SK-N-SH (cell line): ENCODE measurements around the gene DYNLT2B. TPM values are rescaled to one million over a fixed set of nuclear protein-coding genes. Genes with fewer than 3 reads are reported as not detected.

Experiments
- CTCF ChIA-PET: fragments of 300-600, 350-600 bp; formaldehyde crosslinking; extraction: SDS; loops from one replicate; lab custom pipeline; 2021; lab: Yijun Ruan, JAX
- POLR2A ChIA-PET: fragments of 350-600 bp; sonication (Branson Sonifier 250); formaldehyde crosslinking; extraction: SDS; loops from one replicate; lab custom pipeline; 2020; ENCODE audit warnings: antibody characterized with exemption, inconsistent platforms; lab: Yijun Ruan, JAX
- DNase-seq: peaks from one replicate; pipeline ENCODE4 v3.0.0; 2012
- H2AFZ ChIP-seq: fragments of 200-600 bp; sonication (generic); 2 replicates; pipeline ENCODE4 v1.8.1; 2016; ENCODE audit warnings: antibody characterized with exemption, mild to moderate bottlenecking, low read depth
- H3F3A ChIP-seq: fragments of 200-600 bp; sonication (generic); replicated peaks from 2 replicates; pipeline ENCODE3; 2016; ENCODE audit warnings: antibody characterized with exemption, mild to moderate bottlenecking; ENCODE audit not compliant: insufficient read depth
- H3K27ac ChIP-seq, 2 experiments: fragments of 200-500 bp in 1 of 2; fragments of 200-600 bp in 1 of 2; sonication (Bioruptor generic) in 1 of 2; sonication (generic), shearing (Covaris generic) in 1 of 2; 2 replicates each; pipeline versions ENCODE4 v1.5.1 to v1.6.1; 2014 to 2016; ENCODE audit warnings: low read depth in 2 of 2, inconsistent platforms in 1 of 2, low read length in 1 of 2, mild to moderate bottlenecking in 1 of 2, mixed read lengths in 1 of 2
- H3K27me3 ChIP-seq: fragments of 200-600 bp; sonication (generic), shearing (Covaris generic); 2 replicates; pipeline ENCODE4 v1.6.1; 2016; ENCODE audit warnings: mixed run types; ENCODE audit not compliant: insufficient read depth
- H3K36me3 ChIP-seq, 2 experiments: fragments of 200-500 bp in 1 of 2; fragments of 200-600 bp in 1 of 2; sonication (Bioruptor generic) in 1 of 2; sonication (generic) in 1 of 2; replicated peaks in 1 of 2; 2 replicates each; pipeline versions ENCODE3 to v1.5.1; 2014 to 2016; ENCODE audit warnings: low read length in 1 of 2, mild to moderate bottlenecking in 1 of 2; ENCODE audit not compliant: insufficient read depth in 2 of 2, control insufficient read depth in 1 of 2
- H3K4me1 ChIP-seq, 2 experiments: fragments of 200-500 bp in 1 of 2; fragments of 200-600 bp in 1 of 2; sonication (Bioruptor generic) in 1 of 2; sonication (generic), shearing (Covaris generic) in 1 of 2; 2 replicates each; pipeline versions ENCODE4 v1.5.1 to v1.6.1; 2014 to 2016; ENCODE audit warnings: low read depth in 1 of 2, low read length in 1 of 2, mixed run types in 1 of 2; ENCODE audit not compliant: insufficient read depth in 2 of 2, control insufficient read depth in 1 of 2
- H3K4me2 ChIP-seq: fragments of 200-600 bp; sonication (generic), shearing (Covaris generic); 2 replicates; pipeline ENCODE4 v1.6.1; 2017; ENCODE audit warnings: mixed run types
- H3K4me3 ChIP-seq, 2 experiments: fragments of 200-500 bp in 1 of 2; fragments of 200-600 bp in 1 of 2; sonication (Bioruptor generic) in 1 of 2; sonication (generic), shearing (Covaris generic) in 1 of 2; 2 replicates each; pipeline versions ENCODE4 v1.5.1 to v1.8.1; 2014 to 2016; ENCODE audit warnings: low read depth in 2 of 2, inconsistent platforms in 1 of 2, low read length in 1 of 2, mild to moderate bottlenecking in 1 of 2, mixed read lengths in 1 of 2, moderate library complexity in 1 of 2
- H3K79me2 ChIP-seq: fragments of 200-600 bp; sonication (generic); 2 replicates; pipeline ENCODE4 v1.8.1; 2017; ENCODE audit warnings: mild to moderate bottlenecking; ENCODE audit not compliant: insufficient read depth
- H3K9ac ChIP-seq: fragments of 200-600 bp; sonication (generic); 2 replicates; pipeline ENCODE4 v1.6.1; 2017; ENCODE audit warnings: mixed run types
- H3K9me2 ChIP-seq: fragments of 200-600 bp; sonication (generic); 2 replicates; pipeline ENCODE4 v1.6.1; 2017; ENCODE audit warnings: mixed run types
- H3K9me3 ChIP-seq: fragments of 200-600 bp; sonication (generic); 2 replicates; pipeline ENCODE4 v1.6.1; 2017; ENCODE audit warnings: mixed run types, mild to moderate bottlenecking, moderate library complexity
- H4K20me1 ChIP-seq: fragments of 200-600 bp; sonication (generic); 2 replicates; pipeline ENCODE4 v1.6.1; 2017; ENCODE audit warnings: mild to moderate bottlenecking, mixed run types; ENCODE audit not compliant: insufficient read depth
- CHD2 ChIP-seq: fragments of 150-350 bp; IDR thresholded peaks from 2 replicates; pipeline ENCODE4 v1.6.1; 2018; ENCODE audit warnings: low read length; ENCODE audit not compliant: partially characterized antibody
- ELF1 ChIP-seq: IDR thresholded peaks from 2 replicates; pipeline ENCODE4 v1.4.0; 2012
- FOSL2 ChIP-seq: IDR thresholded peaks from 2 replicates; pipeline ENCODE4 v1.4.0; 2012; ENCODE audit warnings: low read depth, mild to moderate bottlenecking, moderate library complexity, borderline replicate concordance
- FOXJ3 ChIP-seq: sonication (generic); formaldehyde crosslinking; IDR thresholded peaks from 2 replicates; pipeline ENCODE4 v1.5.1; 2020; ENCODE audit warnings: mild to moderate bottlenecking, missing genetic modification reagents
- FOXM1 ChIP-seq: IDR thresholded peaks from 2 replicates; pipeline ENCODE4 v1.4.0; 2012; ENCODE audit warnings: low read depth, mild to moderate bottlenecking
- GABPA ChIP-seq: IDR thresholded peaks from 2 replicates; pipeline ENCODE4 v1.4.0; 2012; ENCODE audit warnings: low read depth, mild to moderate bottlenecking
- GATA2 ChIP-seq: sonication (generic); formaldehyde crosslinking; IDR thresholded peaks from 2 replicates; pipeline ENCODE4 v1.5.0; 2020; ENCODE audit warnings: mild to moderate bottlenecking, missing genetic modification reagents
- JUND ChIP-seq: IDR thresholded peaks from 2 replicates; pipeline ENCODE4 v1.4.0; 2012
- MAX ChIP-seq: IDR thresholded peaks from 2 replicates; pipeline ENCODE4 v1.4.0; 2012; ENCODE audit warnings: low read depth
- MEF2A ChIP-seq: IDR thresholded peaks from 2 replicates; pipeline ENCODE4 v1.4.0; 2012; ENCODE audit warnings: low read depth, borderline replicate concordance
- PBX3 ChIP-seq: IDR thresholded peaks from 2 replicates; pipeline ENCODE4; 2012
- POLR2AphosphoS5 ChIP-seq: IDR thresholded peaks from 2 replicates; pipeline ENCODE4 v1.6.1; 2012; ENCODE audit warnings: low read depth, low read length
- RCOR1 ChIP-seq: fragments of 150-350 bp; IDR thresholded peaks from 2 replicates; pipeline ENCODE4 v1.6.1; 2017; ENCODE audit warnings: antibody characterized with exemption, low read length
- REST ChIP-seq: IDR thresholded peaks from 2 replicates; pipeline ENCODE4 v1.6.1; 2012; ENCODE audit warnings: mild to moderate bottlenecking, low read depth, low read length, moderate library complexity
- RFX5 ChIP-seq: IDR thresholded peaks from 2 replicates; pipeline ENCODE4 v1.6.1; 2012; ENCODE audit warnings: mild to moderate bottlenecking, improper control_type of control experiment, low read length
- RXRA ChIP-seq: IDR thresholded peaks from 2 replicates; pipeline ENCODE4 v1.4.0; 2012; ENCODE audit warnings: low read depth, mild to moderate bottlenecking, borderline replicate concordance
- SIN3A ChIP-seq: IDR thresholded peaks from 2 replicates; pipeline ENCODE4 v1.6.1; 2012; ENCODE audit warnings: low read depth, mild to moderate bottlenecking, low read length, moderate library complexity, borderline replicate concordance
- TAF1 ChIP-seq: IDR thresholded peaks from 2 replicates; pipeline ENCODE4 v1.6.1; 2012; ENCODE audit warnings: low read depth, mild to moderate bottlenecking, low read length, moderate library complexity, borderline replicate concordance
- TCF12 ChIP-seq: IDR thresholded peaks from 2 replicates; pipeline ENCODE4 v1.4.0; 2012
- TEAD4 ChIP-seq: IDR thresholded peaks from 2 replicates; pipeline ENCODE4 v1.4.0; 2012; ENCODE audit warnings: mild to moderate bottlenecking, borderline replicate concordance; ENCODE audit not compliant: insufficient read depth
- USF2 ChIP-seq: fragments of 150-350 bp; IDR thresholded peaks from 2 replicates; pipeline ENCODE4 v1.6.1; 2017; ENCODE audit warnings: antibody characterized with exemption, low read length, low read depth, borderline replicate concordance
- WGBS: methylation state at CpG from one replicate; pipeline ENCODE4 v1.1.6; 2017; ENCODE audit warnings: low lambda C conversion rate; 5-methylcytosine and 5-hydroxymethylcytosine counted together
- polyA plus RNA-seq, 3 experiments: library from polyadenylated mRNA; depleted of rRNA; stranded (reverse); fragments of >200 nt; gene quantifications; 2 replicates each; pipeline ENCODE4 v1.2.3, GENCODE V29; 2012

The DYNLT2B gene
- polyA plus RNA-seq, 1 of the 3 experiments (the other 2 are of a cell fraction): 31.7 TPM

- TF ChIP-seq TAF1: peak; percentile 87
- TF ChIP-seq FOSL2: no peak
Measured at GRCh38 chr3:196317687-196318467, at the start of gene DYNLT2B (continued).

GRCh38 chr3:196365736-196366135 is 47.7 kb upstream of the DYNLT2B start:
- WGBS: 84% methylated on average over 4 of the region's 4 CpGs
- Histone ChIP-seq H3F3A (peaks cover 6% of the 10 kb centered on the region), H3K4me2 (no peak overlapping the region), H3K27ac (no peak overlapping the region), H3K9me2 (no peaks in the 10 kb centered on the region), H2AFZ (no peak overlapping the region), H3K27me3 (no peaks in the 10 kb centered on the region), H3K79me2 (no peaks in the 10 kb centered on the region; the same call in none of the 2 replicates), H3K4me3 (no peak overlapping the region), H3K9ac (no peak overlapping the region), H3K36me3 (peaks cover 19 to 53% of the 10 kb centered on the region in 2 experiments), H3K9me3 (no peaks in the 10 kb centered on the region), H3K4me1 (no peaks in the 10 kb centered on the region), H4K20me1 (no peaks in the 10 kb centered on the region)
- DNase-seq: no peak
- CTCF ChIA-PET: no interaction called here
- no peak for TF ChIP-seq REST
- no peak for TF ChIP-seq PBX3
- TF ChIP-seq MEF2A: no peak
- TF ChIP-seq MAX: no peak
- TF ChIP-seq SIN3A: no peak
- POLR2A ChIA-PET: no interaction called here

- Histone ChIP-seq H3K27ac (no peak overlapping the region), H4K20me1 (no peaks in the 10 kb centered on the region), H3K79me2 (no peaks in the 10 kb centered on the region; the same call in none of the 2 replicates), H3F3A (peaks cover 3% of the 10 kb centered on the region), H3K4me1 (peaks cover 0 to 3% of the 10 kb centered on the region in 2 experiments; a peak in 1 of 4 replicates), H3K4me3 (no peak overlapping the region), H2AFZ (no peak overlapping the region), H3K36me3 (peaks cover 36 to 59% of the 10 kb centered on the region in 2 experiments), H3K9ac (no peak overlapping the region), H3K9me3 (no peaks in the 10 kb centered on the region), H3K4me2 (no peak overlapping the region)
- POLR2A ChIA-PET: no interaction called here
- WGBS: 98% methylated on average over 7 of the region's 7 CpGs
- CTCF ChIA-PET: no interaction called here
- DNase-seq: no peak
- no peak for TF ChIP-seq GABPA
- TF ChIP-seq TCF12: no peak
- TF ChIP-seq POLR2AphosphoS5: no peak
- TF ChIP-seq FOXM1: no peak
- TF ChIP-seq ELF1: no peak
- TF ChIP-seq USF2: no peak
- no peak for TF ChIP-seq FOSL2
- no peak for TF ChIP-seq GATA2 (CRISPR knock-in tag)
- no peak for TF ChIP-seq JUND
- TF ChIP-seq FOXJ3: no peak
- TF ChIP-seq RXRA: no peak
- TF ChIP-seq TEAD4: no peak
- no peak for TF ChIP-seq RFX5
- no peak for TF ChIP-seq CHD2
- no peak for TF ChIP-seq RCOR1
- TF ChIP-seq, all 33 proteins: peak for 0
- Histone ChIP-seq H3K27me3 (no peaks in the 10 kb centered on the region), H3K9me2 (no peaks in the 10 kb centered on the region)
Measured at GRCh38 chr3:196360586-196360985, 42.5 kb upstream of the DYNLT2B start.
